Measurements from ENCODE around the gene DYNLRB1.

The DYNLRB1 gene

GRCh38 chr20:34516247-34517113 is at the start of gene DYNLRB1:
Gene DYNLRB1, plus strand, starts transcription at chr20:34516422. Its CDS starts 37 bp downstream, at chr20:34516459.
- Histone ChIP-seq H3K36me3 (ENCODE audit: control insufficient read depth, insufficient read depth, low read length) (no peaks in the 10 kb centered on the region; the same call in 1 of the 2 replicates), H3K27me3 (replicated peaks; ENCODE audit: control insufficient read depth, insufficient read depth, low read length) (no peaks in the 10 kb centered on the region), H3K4me3 (replicated peaks; ENCODE audit: low read depth, low read length) (peak within 1 kb of the TSS; percentile 91)
- TF ChIP-seq, protein P1, sequence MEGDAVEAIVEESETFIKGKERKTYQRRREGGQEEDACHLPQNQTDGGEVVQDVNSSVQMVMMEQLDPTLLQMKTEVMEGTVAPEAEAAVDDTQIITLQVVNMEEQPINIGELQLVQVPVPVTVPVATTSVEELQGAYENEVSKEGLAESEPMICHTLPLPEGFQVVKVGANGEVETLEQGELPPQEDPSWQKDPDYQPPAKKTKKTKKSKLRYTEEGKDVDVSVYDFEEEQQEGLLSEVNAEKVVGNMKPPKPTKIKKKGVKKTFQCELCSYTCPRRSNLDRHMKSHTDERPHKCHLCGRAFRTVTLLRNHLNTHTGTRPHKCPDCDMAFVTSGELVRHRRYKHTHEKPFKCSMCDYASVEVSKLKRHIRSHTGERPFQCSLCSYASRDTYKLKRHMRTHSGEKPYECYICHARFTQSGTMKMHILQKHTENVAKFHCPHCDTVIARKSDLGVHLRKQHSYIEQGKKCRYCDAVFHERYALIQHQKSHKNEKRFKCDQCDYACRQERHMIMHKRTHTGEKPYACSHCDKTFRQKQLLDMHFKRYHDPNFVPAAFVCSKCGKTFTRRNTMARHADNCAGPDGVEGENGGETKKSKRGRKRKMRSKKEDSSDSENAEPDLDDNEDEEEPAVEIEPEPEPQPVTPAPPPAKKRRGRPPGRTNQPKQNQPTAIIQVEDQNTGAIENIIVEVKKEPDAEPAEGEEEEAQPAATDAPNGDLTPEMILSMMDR (IDR thresholded peaks at IDR 0.05; ENCODE audit: insufficient read depth, low read length, poor library complexity, severe bottlenecking), result no peak
- peak; percentile 87 for DNase-seq (ENCODE audit: extremely low read depth, insufficient read length)

- TF ChIP-seq, protein P1 (IDR thresholded peaks at IDR 0.05; ENCODE audit: insufficient read depth, low read length, poor library complexity, severe bottlenecking), result no peak
- DNase-seq (ENCODE audit: extremely low read depth, insufficient read length), result no peak
- H3K36me3 ChIP-seq (ENCODE audit: control insufficient read depth, insufficient read depth, low read length), result peaks cover 4% of the 10 kb centered on the region
- no peak overlapping the region for H3K4me3 ChIP-seq (replicated peaks; ENCODE audit: low read depth, low read length)
- H3K27me3 ChIP-seq (replicated peaks; ENCODE audit: control insufficient read depth, insufficient read depth, low read length), result no peaks in the 10 kb centered on the region
Observed at GRCh38 chr20:34468951-34469350, 47.3 kb upstream of the DYNLRB1 start.

GRCh38 chr20:34472246-34472925 is 43.8 kb upstream of the DYNLRB1 start:
- no peak for DNase-seq (ENCODE audit: extremely low read depth, insufficient read length)
- Histone ChIP-seq H3K4me3 (replicated peaks; ENCODE audit: low read depth, low read length) (no peak overlapping the region), H3K36me3 (ENCODE audit: control insufficient read depth, insufficient read depth, low read length) (peaks cover 2% of the 10 kb centered on the region), H3K27me3 (replicated peaks; ENCODE audit: control insufficient read depth, insufficient read depth, low read length) (no peaks in the 10 kb centered on the region)
- TF ChIP-seq, protein P1 (IDR thresholded peaks at IDR 0.05; ENCODE audit: insufficient read depth, low read length, poor library complexity, severe bottlenecking), result no peak

DNA sequence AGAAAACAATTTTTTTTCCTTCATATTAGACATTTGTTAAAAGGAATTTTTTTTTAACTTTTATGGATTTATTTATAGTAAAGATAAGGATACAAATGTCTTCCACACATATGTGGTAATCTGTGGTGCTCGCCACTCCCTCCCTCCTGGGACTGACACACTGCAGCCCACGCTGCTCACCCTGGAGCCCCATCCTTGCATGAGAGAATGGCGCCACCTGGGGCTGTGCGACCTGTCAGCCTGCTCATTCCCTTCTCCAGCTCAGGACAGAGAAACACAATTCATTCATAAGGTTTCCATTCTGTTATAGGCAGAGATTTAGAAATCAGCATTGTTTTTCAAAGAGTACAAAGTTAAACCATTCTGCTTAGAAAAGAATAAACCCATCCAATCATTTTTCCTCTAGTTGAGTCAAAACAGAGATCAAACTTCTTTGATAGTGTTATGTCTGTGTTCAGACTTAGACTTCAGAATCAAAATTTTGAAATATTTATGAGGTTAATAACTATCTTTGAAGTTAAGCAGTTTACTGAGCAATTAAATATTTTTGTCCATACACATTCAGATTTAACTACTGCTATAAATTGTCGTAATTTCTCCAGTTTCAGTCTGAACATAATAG is 42.8 kb upstream of the DYNLRB1 start:
- TF ChIP-seq, protein P1 (IDR thresholded peaks at IDR 0.05; ENCODE audit: insufficient read depth, low read length, poor library complexity, severe bottlenecking), result peak; percentile 45
- Histone ChIP-seq H3K27me3 (replicated peaks; ENCODE audit: control insufficient read depth, insufficient read depth, low read length) (no peaks in the 10 kb centered on the region), H3K4me3 (replicated peaks; ENCODE audit: low read depth, low read length) (no peak overlapping the region), H3K36me3 (ENCODE audit: control insufficient read depth, insufficient read depth, low read length) (peaks cover 2% of the 10 kb centered on the region)
- peak; percentile 9 for DNase-seq (ENCODE audit: extremely low read depth, insufficient read length)

GRCh38 chr20:34475979-34476736 is 40.1 kb upstream of the DYNLRB1 start:
- Histone ChIP-seq H3K4me3 (replicated peaks; ENCODE audit: low read depth, low read length) (peak overlapping the region; percentile 8; the same call in 1 of the 2 replicates), H3K36me3 (ENCODE audit: control insufficient read depth, insufficient read depth, low read length) (peaks cover 2% of the 10 kb centered on the region), H3K27me3 (replicated peaks; ENCODE audit: control insufficient read depth, insufficient read depth, low read length) (no peaks in the 10 kb centered on the region)
- TF ChIP-seq, protein P1 (IDR thresholded peaks at IDR 0.05; ENCODE audit: insufficient read depth, low read length, poor library complexity, severe bottlenecking), result peak; percentile 44
- DNase-seq (ENCODE audit: extremely low read depth, insufficient read length), result peak; percentile 69
